K562 (cell line): ENCODE data around the gene ZNF273. TPM values are rescaled to one million over a fixed set of nuclear protein-coding genes. Genes with fewer than 3 reads are reported as not detected.

Experiments
- ATAC-seq: fragments of 200-7000 bp; cut with Tn5 transposase; 3 replicates; pipeline ENCODE4 v1.9.1; 2020; ENCODE audit warnings: moderate library complexity
- BruUV-seq: library from RNA; stranded (reverse); fragments of 400-500 nt; replicated peaks from 2 replicates; lab custom pipeline; 2021; lab: Mats Ljungman, UMichigan
- CTCF ChIA-PET: fragments of 300-600 bp; formaldehyde crosslinking; extraction: SDS; loops from one replicate; lab custom pipeline; 2021; ENCODE audit warnings: low intra/inter-chr PET ratio; lab: Yijun Ruan, JAX
- POLR2A ChIA-PET: fragments of 300-600, 350-650 bp; sonication (Branson Sonifier 250); formaldehyde crosslinking; extraction: SDS; loops from one replicate; lab custom pipeline; 2021; ENCODE audit warnings: antibody characterized with exemption, inconsistent platforms; lab: Yijun Ruan, JAX
- DNase-seq, 4 experiments: peaks; one replicate each; pipeline versions ENCODE4 v3.0.0 to v3.0.0-alpha.2; 2011 to 2018; ENCODE audit warnings: low spot score in 3 of 4, mixed read lengths in 3 of 4; ENCODE audit errors: extremely low read depth in 1 of 4
- FAIRE-seq: peaks from 2 replicates; lab custom pipeline; 2011; peaks lifted over from hg19 to GRCh38; lab: Jason Lieb, UNC
- H2AFZ ChIP-seq: 2 replicates; pipeline ENCODE4 v1.6.0; 2011; ENCODE audit warnings: low read depth, low read length, control low read depth, inconsistent platforms
- H3K27ac ChIP-seq: fragments of 200-600 bp; 3 replicates; pipeline ENCODE4 v1.8.0; 2011; ENCODE audit warnings: low read depth, mild to moderate bottlenecking, control low read depth, inconsistent platforms, low read length, moderate library complexity, mixed read lengths; ENCODE audit errors: extremely low read depth
- H3K27me3 ChIP-seq, 2 experiments: fragments of 300-600 bp in 1 of 2; 2 replicates in 1 of 2; 3 replicates in 1 of 2; pipeline versions ENCODE4 v1.6.0 to v1.8.0; 2011; ENCODE audit warnings: inconsistent platforms in 2 of 2, low read length in 2 of 2, mild to moderate bottlenecking in 1 of 2, mixed read lengths in 1 of 2, moderate library complexity in 1 of 2; ENCODE audit not compliant: control insufficient read depth in 2 of 2, insufficient read depth in 2 of 2
- H3K36me3 ChIP-seq: fragments of 300-600 bp; 3 replicates; pipeline ENCODE4 v1.8.0; 2011; ENCODE audit warnings: mild to moderate bottlenecking, low read length, inconsistent platforms; ENCODE audit not compliant: control insufficient read depth, insufficient read depth
- H3K4me1 ChIP-seq, 2 experiments: fragments of 200-600 bp in 1 of 2; replicated peaks in 1 of 2; 2 replicates in 1 of 2; 3 replicates in 1 of 2; pipeline versions ENCODE4 v1.5.1 to v1.8.0; 2011; ENCODE audit warnings: inconsistent platforms in 2 of 2, low read length in 2 of 2, mild to moderate bottlenecking in 1 of 2, mixed read lengths in 1 of 2, moderate library complexity in 1 of 2; ENCODE audit not compliant: control insufficient read depth in 2 of 2, insufficient read depth in 2 of 2
- H3K4me2 ChIP-seq: 2 replicates; pipeline ENCODE4 v1.6.1; 2011; ENCODE audit warnings: low read length, control low read depth, inconsistent platforms, mixed read lengths; ENCODE audit not compliant: insufficient read depth
- H3K4me3 ChIP-seq: fragments of 200-600 bp; sonication (generic), shearing (Covaris generic); 2 replicates; pipeline ENCODE4 v1.5.1; 2016; ENCODE audit warnings: control low read depth, inconsistent platforms
- H3K79me2 ChIP-seq: fragments of 200-600 bp; 3 replicates; pipeline ENCODE4 v1.8.0; 2011; ENCODE audit warnings: low read length, inconsistent platforms; ENCODE audit not compliant: control insufficient read depth, insufficient read depth
- H3K9ac ChIP-seq, 2 experiments: 2 replicates each; pipeline versions ENCODE4 v1.6.0 to v1.6.1; 2011; ENCODE audit warnings: low read depth in 2 of 2, low read length in 2 of 2, control low read depth in 1 of 2, inconsistent platforms in 1 of 2, mild to moderate bottlenecking in 1 of 2, mixed read lengths in 1 of 2; ENCODE audit not compliant: insufficient read depth in 1 of 2
- H3K9me1 ChIP-seq: one replicate; pipeline ENCODE4 v1.6.0; 2011; ENCODE audit warnings: inconsistent platforms, mild to moderate bottlenecking, low read length, moderate library complexity; ENCODE audit not compliant: control insufficient read depth, insufficient read depth
- H3K9me3 ChIP-seq: replicated peaks from 2 replicates; pipeline ENCODE4 v1.5.1; 2011; ENCODE audit warnings: low read depth, low read length, inconsistent platforms; ENCODE audit not compliant: control insufficient read depth, insufficient read depth
- H4K20me1 ChIP-seq: replicated peaks from 2 replicates; pipeline ENCODE4 v1.6.1; 2011; ENCODE audit warnings: low read length, inconsistent platforms, mixed read lengths; ENCODE audit not compliant: control insufficient read depth, insufficient read depth
- BRD4 ChIP-seq: fragments of 200-600 bp; sonication (generic); IDR thresholded peaks from 2 replicates; pipeline ENCODE4 v1.6.1; 2017; ENCODE audit warnings: inconsistent platforms
- EP300 ChIP-seq: IDR thresholded peaks from 2 replicates; pipeline ENCODE4 v1.6.1; 2012; ENCODE audit warnings: low read length, improper control_type of control experiment
- EP400 ChIP-seq: fragments of 450-650 bp; IDR thresholded peaks from 2 replicates; pipeline ENCODE4 v1.6.1; 2017; ENCODE audit warnings: antibody characterized with exemption, mild to moderate bottlenecking, moderate library complexity
- GATAD2B ChIP-seq: fragments of 450-650 bp; IDR thresholded peaks from 2 replicates; pipeline ENCODE4 v1.6.1; 2017; ENCODE audit warnings: mild to moderate bottlenecking, borderline replicate concordance
- IFI16 ChIP-seq: fragments of 250-450 bp; sonication (Bioruptor Pico); IDR thresholded peaks from 2 replicates; pipeline ENCODE4 v2.1.2; 2022; ENCODE audit warnings: mild to moderate bottlenecking, inconsistent platforms
- KAT8 ChIP-seq: fragments of 450-650 bp; IDR thresholded peaks from 2 replicates; pipeline ENCODE4 v1.6.1; 2016; ENCODE audit warnings: low read depth, mild to moderate bottlenecking
- LARP7 ChIP-seq: fragments of 450-650 bp; IDR thresholded peaks from 2 replicates; pipeline ENCODE4 v1.6.1; 2016
- MTA1 ChIP-seq: fragments of 450-650 bp; IDR thresholded peaks from 2 replicates; pipeline ENCODE4 v1.6.1; 2017; ENCODE audit warnings: borderline replicate concordance
- RHOXF2B ChIP-seq: fragments of 250-450 bp; sonication (Bioruptor Pico); conservative IDR thresholded peaks from 2 replicates; pipeline ENCODE4 v1.5.1; 2021
- ZNF12 ChIP-seq: sonication (generic); formaldehyde crosslinking; IDR thresholded peaks from 2 replicates; pipeline ENCODE4 v1.4.0; 2020; ENCODE audit warnings: mild to moderate bottlenecking, missing genetic modification reagents
- ZNF263 ChIP-seq: sonication (generic); formaldehyde crosslinking; IDR thresholded peaks from 2 replicates; pipeline ENCODE4 v1.8.0; 2022; ENCODE audit warnings: mild to moderate bottlenecking, missing genetic modification reagents, borderline replicate concordance
- ZNF347 ChIP-seq: fragments of 450-650 bp; formaldehyde crosslinking; IDR thresholded peaks from 2 replicates; pipeline ENCODE4 v1.4.0; 2020; ENCODE audit warnings: low read depth, mild to moderate bottlenecking, moderate library complexity
- ZNF584 ChIP-seq: fragments of 200-800 bp; sonication (Bioruptor generic); IDR thresholded peaks from 2 replicates; pipeline ENCODE4 v1.6.1; 2016; ENCODE audit warnings: low read depth, mild to moderate bottlenecking, missing genetic modification characterization, missing compliant biosample characterization
- WGBS: fragments of 100-300 bp; shearing (Covaris generic); methylation state at CpG from one replicate; pipeline ENCODE4 v1.1.6; 2016; ENCODE audit warnings: low coverage, mixed read lengths; ENCODE audit not compliant: insufficient coverage; ENCODE audit errors: missing lambda C conversion rate; 5-methylcytosine and 5-hydroxymethylcytosine counted together
- in situ Hi-C: fragments of 300-500 bp; cut with MboI; formaldehyde crosslinking; loops from 4 replicates; pipeline ENCODE4 v1.15.0; 2018; ENCODE audit warnings: inconsistent platforms, mixed read lengths
- intact Hi-C: fragments of 100-400 bp; cut with micrococcal nuclease; formaldehyde crosslinking; loops from 2 replicates; pipeline ENCODE4 v1.14.2; 2022
- polyA plus RNA-seq, 8 experiments: library from polyadenylated mRNA; depleted of rRNA in 4 of 8; stranded (reverse) in 5 of 8; unstranded in 3 of 8; fragments of >200 nt; fragmentation: Nextera tagmentation in 2 of 8; fragmentation: Illumina TruSeq in 1 of 8; extraction: Ambion mirVana in 2 of 8; extraction: Trizol in 1 of 8; gene quantifications; 2 replicates each; pipeline versions ENCODE4 v1.2.1 to v1.2.3, GENCODE V29; 2011 to 2014; ENCODE audit warnings: inconsistent platforms in 1 of 8, missing spikeins in 1 of 8
- total RNA-seq, 7 experiments: library from RNA; depleted of rRNA in 6 of 7; stranded (reverse); fragments of >200 nt in 6 of 7; fragmentation: Illumina TruSeq in 2 of 7; extraction: Trizol in 2 of 7; gene quantifications; 2 replicates each; pipeline versions ENCODE4 v1.2.1 to v1.2.3, GENCODE V29; 2011 to 2021; ENCODE audit warnings: low replicate concordance in 1 of 7
- TF ChIP-seq, protein P1 (sequence below): sonication (generic); formaldehyde crosslinking; IDR thresholded peaks from 2 replicates; pipeline ENCODE4 v1.8.1; 2022; ENCODE audit warnings: missing genetic modification reagents
- TF ChIP-seq, protein P2 (sequence below): sonication (generic); formaldehyde crosslinking; IDR thresholded peaks from 2 replicates; pipeline ENCODE4 v1.8.0; 2023; ENCODE audit warnings: mild to moderate bottlenecking, missing genetic modification reagents

ZNF273 gene
- total and polyA plus RNA-seq, 9 of the 15 experiments (the other 6 are each of a cell fraction or from before 2014, with no cell fraction given): 13.3 to 37.0 (median 20.7) TPM

- TF ChIP-seq, protein P1, sequence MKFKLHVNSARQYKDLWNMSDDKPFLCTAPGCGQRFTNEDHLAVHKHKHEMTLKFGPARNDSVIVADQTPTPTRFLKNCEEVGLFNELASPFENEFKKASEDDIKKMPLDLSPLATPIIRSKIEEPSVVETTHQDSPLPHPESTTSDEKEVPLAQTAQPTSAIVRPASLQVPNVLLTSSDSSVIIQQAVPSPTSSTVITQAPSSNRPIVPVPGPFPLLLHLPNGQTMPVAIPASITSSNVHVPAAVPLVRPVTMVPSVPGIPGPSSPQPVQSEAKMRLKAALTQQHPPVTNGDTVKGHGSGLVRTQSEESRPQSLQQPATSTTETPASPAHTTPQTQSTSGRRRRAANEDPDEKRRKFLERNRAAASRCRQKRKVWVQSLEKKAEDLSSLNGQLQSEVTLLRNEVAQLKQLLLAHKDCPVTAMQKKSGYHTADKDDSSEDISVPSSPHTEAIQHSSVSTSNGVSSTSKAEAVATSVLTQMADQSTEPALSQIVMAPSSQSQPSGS: no peak
- TF ChIP-seq ZNF584 (CRISPR knock-in tag) (no peak), BRD4 (no peak), IFI16 (CRISPR knock-in tag) (no peak), EP400 (no peak)
Observed at GRCh38 chr7:64884913-64885370, 18.1 kb upstream of the ZNF273 start (continued).

GRCh38 chr7:64885520-64886240 is 17.4 kb upstream of the ZNF273 start:
- H3K79me2 ChIP-seq: no peaks in the 10 kb centered on the region
- H4K20me1 ChIP-seq: no peaks in the 10 kb centered on the region
- BruUV-seq: no TSS peak
- peaks cover 14 to 36% of the 10 kb centered on the region in 2 experiments; a peak in 4 of 5 replicates for H3K4me1 ChIP-seq
- no peak for FAIRE-seq
- H3K9me1 ChIP-seq: no peaks in the 10 kb centered on the region
- ChIA-PET POLR2A (interaction anchor here (0.7 to 1.0 kb wide), 2 partner anchors 18 to 19 kb away, joined by 3 read pairs; no protein-coding TSS in a partner anchor), CTCF (no interaction called here)
- no peak overlapping the region for H3K27ac ChIP-seq
- H3K9me3 ChIP-seq: peaks cover 27% of the 10 kb centered on the region
- no peak overlapping the region for H3K4me3 ChIP-seq
- H3K4me2 ChIP-seq: no peak overlapping the region; the same call in 1 of the 2 replicates
- ATAC-seq: no peak
- H3K36me3 ChIP-seq: no peaks in the 10 kb centered on the region
- H3K9ac ChIP-seq: no peak overlapping the region
- intact Hi-C loops (no loop called here), in situ Hi-C loops (no loop called here)
- no peak overlapping the region for H2AFZ ChIP-seq
- 53% methylated on average over 5 of the region's 5 CpGs for WGBS
- H3K27me3 ChIP-seq: no peaks in the 10 kb centered on the region
- DNase-seq: no peak
- no peak for TF ChIP-seq KAT8
- TF ChIP-seq, protein P1: no peak
- no peak for TF ChIP-seq RHOXF2B (CRISPR knock-in tag)
- TF ChIP-seq ZNF12 (CRISPR knock-in tag): no peak
- no peak for TF ChIP-seq ZNF347
- TF ChIP-seq, protein P2, sequence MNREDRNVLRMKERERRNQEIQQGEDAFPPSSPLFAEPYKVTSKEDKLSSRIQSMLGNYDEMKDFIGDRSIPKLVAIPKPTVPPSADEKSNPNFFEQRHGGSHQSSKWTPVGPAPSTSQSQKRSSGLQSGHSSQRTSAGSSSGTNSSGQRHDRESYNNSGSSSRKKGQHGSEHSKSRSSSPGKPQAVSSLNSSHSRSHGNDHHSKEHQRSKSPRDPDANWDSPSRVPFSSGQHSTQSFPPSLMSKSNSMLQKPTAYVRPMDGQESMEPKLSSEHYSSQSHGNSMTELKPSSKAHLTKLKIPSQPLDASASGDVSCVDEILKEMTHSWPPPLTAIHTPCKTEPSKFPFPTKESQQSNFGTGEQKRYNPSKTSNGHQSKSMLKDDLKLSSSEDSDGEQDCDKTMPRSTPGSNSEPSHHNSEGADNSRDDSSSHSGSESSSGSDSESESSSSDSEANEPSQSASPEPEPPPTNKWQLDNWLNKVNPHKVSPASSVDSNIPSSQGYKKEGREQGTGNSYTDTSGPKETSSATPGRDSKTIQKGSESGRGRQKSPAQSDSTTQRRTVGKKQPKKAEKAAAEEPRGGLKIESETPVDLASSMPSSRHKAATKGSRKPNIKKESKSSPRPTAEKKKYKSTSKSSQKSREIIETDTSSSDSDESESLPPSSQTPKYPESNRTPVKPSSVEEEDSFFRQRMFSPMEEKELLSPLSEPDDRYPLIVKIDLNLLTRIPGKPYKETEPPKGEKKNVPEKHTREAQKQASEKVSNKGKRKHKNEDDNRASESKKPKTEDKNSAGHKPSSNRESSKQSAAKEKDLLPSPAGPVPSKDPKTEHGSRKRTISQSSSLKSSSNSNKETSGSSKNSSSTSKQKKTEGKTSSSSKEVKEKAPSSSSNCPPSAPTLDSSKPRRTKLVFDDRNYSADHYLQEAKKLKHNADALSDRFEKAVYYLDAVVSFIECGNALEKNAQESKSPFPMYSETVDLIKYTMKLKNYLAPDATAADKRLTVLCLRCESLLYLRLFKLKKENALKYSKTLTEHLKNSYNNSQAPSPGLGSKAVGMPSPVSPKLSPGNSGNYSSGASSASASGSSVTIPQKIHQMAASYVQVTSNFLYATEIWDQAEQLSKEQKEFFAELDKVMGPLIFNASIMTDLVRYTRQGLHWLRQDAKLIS: no peak
- TF ChIP-seq MTA1: no peak
- TF ChIP-seq LARP7: no peak
- no peak for TF ChIP-seq GATAD2B
- TF ChIP-seq EP300: no peak
- no peak for TF ChIP-seq ZNF263 (CRISPR knock-in tag)
